ENCODE measurements around the gene MT1B. TPM values are rescaled to one million over a fixed set of nuclear protein-coding genes. Genes with fewer than 3 reads are reported as not detected.

MT1B gene
- total and polyA plus RNA-seq, 2 of the 13 experiments (the other 11 are each of a cell fraction or from before 2014, with no cell fraction given), result 0.89 TPM; not detected in 1

GRCh38 chr16:56607109-56607618 is 44.5 kb upstream of the MT1B start:
- BruUV-seq (replicated peaks), result no TSS peak
- FAIRE-seq, result no peak
- TF ChIP-seq ZNF704 (CRISPR knock-in tag; IDR thresholded peaks at IDR 0.05; ENCODE audit: borderline replicate concordance) (0 out of 2 replicates have a peak, but pooled peaks have one; percentile 32), SPEN (CRISPR knock-in tag; IDR thresholded peaks at IDR 0.05; ENCODE audit: low read depth) (no peak; the same call in 1 of the 2 replicates), CREB3 (CRISPR knock-in tag; IDR thresholded peaks at IDR 0.05) (0 out of 2 replicates have a peak, but pooled peaks have one; percentile 69), ZNF552 (CRISPR knock-in tag; IDR thresholded peaks at IDR 0.05; ENCODE audit: borderline replicate concordance) (no peak; the same call in 1 of the 2 replicates), ZNF674 (CRISPR knock-in tag; IDR thresholded peaks at IDR 0.05; ENCODE audit: low read depth) (no peak), ARNTL (CRISPR knock-in tag; IDR thresholded peaks at IDR 0.05) (no peak; the same call in 1 of the 2 replicates), DBP (CRISPR knock-in tag; IDR thresholded peaks at IDR 0.05; ENCODE audit: not compliant biosample characterization) (peak; percentile 13), ZNF772 (CRISPR knock-in tag; IDR thresholded peaks at IDR 0.05) (peak; percentile 77; the same call in 1 of the 2 replicates), KLF12 (CRISPR knock-in tag; IDR thresholded peaks at IDR 0.05; ENCODE audit: borderline replicate concordance) (no peak), NFYB (CRISPR knock-in tag; IDR thresholded peaks at IDR 0.05) (no peak)
- TF ChIP-seq, protein P1, sequence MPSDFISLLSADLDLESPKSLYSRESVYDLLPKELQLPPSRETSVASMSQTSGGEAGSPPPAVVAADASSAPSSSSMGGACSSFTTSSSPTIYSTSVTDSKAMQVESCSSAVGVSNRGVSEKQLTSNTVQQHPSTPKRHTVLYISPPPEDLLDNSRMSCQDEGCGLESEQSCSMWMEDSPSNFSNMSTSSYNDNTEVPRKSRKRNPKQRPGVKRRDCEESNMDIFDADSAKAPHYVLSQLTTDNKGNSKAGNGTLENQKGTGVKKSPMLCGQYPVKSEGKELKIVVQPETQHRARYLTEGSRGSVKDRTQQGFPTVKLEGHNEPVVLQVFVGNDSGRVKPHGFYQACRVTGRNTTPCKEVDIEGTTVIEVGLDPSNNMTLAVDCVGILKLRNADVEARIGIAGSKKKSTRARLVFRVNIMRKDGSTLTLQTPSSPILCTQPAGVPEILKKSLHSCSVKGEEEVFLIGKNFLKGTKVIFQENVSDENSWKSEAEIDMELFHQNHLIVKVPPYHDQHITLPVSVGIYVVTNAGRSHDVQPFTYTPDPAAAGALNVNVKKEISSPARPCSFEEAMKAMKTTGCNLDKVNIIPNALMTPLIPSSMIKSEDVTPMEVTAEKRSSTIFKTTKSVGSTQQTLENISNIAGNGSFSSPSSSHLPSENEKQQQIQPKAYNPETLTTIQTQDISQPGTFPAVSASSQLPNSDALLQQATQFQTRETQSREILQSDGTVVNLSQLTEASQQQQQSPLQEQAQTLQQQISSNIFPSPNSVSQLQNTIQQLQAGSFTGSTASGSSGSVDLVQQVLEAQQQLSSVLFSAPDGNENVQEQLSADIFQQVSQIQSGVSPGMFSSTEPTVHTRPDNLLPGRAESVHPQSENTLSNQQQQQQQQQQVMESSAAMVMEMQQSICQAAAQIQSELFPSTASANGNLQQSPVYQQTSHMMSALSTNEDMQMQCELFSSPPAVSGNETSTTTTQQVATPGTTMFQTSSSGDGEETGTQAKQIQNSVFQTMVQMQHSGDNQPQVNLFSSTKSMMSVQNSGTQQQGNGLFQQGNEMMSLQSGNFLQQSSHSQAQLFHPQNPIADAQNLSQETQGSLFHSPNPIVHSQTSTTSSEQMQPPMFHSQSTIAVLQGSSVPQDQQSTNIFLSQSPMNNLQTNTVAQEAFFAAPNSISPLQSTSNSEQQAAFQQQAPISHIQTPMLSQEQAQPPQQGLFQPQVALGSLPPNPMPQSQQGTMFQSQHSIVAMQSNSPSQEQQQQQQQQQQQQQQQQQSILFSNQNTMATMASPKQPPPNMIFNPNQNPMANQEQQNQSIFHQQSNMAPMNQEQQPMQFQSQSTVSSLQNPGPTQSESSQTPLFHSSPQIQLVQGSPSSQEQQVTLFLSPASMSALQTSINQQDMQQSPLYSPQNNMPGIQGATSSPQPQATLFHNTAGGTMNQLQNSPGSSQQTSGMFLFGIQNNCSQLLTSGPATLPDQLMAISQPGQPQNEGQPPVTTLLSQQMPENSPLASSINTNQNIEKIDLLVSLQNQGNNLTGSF (CRISPR knock-in tag; IDR thresholded peaks at IDR 0.05), result no peak; the same call in 1 of the 2 replicates
- TF ChIP-seq, protein P2, sequence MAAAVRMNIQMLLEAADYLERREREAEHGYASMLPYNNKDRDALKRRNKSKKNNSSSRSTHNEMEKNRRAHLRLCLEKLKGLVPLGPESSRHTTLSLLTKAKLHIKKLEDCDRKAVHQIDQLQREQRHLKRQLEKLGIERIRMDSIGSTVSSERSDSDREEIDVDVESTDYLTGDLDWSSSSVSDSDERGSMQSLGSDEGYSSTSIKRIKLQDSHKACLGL (CRISPR knock-in tag; IDR thresholded peaks at IDR 0.05), result peak; percentile 47; the same call in 1 of the 2 replicates

More at GRCh38 chr16:56607109-56607618, 44.5 kb upstream of the MT1B start:
- intact Hi-C loops (cut with micrococcal nuclease; ENCODE audit: unreplicated experiment), result loop anchor here (1.0 to 10.0 kb wide), 3 partner anchors 48 to 258 kb away; partner anchors contain the start of genes MT1B, MT1F and SLC12A3
- no peaks in the 10 kb centered on the region for H3K9me3 ChIP-seq (ENCODE audit: low read length)
- ChIA-PET POLR2A (interaction anchor here (0.7 to 3.4 kb wide), 21 partner anchors 11 to 765 kb away, joined by 3 to 39 read pairs (median 4); partner anchors contain the start of genes CX3CL1, HERPUD1, MT1E and MT1G), CTCF (ENCODE audit: low intra/inter-chr PET ratio, low total read pairs) (no interaction called here)
- H3K4me1 ChIP-seq (ENCODE audit: insufficient read depth, low read length), result peaks cover 72% of the 10 kb centered on the region
- peak overlapping the region; percentile 93 for H3K27ac ChIP-seq (ENCODE audit: extremely low read length, insufficient read depth, low read length)
- ATAC-seq (peak; percentile 57), DNase-seq (ENCODE audit: low spot score) (no peak)
- peak overlapping the region; percentile 75 to 84 (median 78) for H3K4me3 ChIP-seq (replicated peaks in 1 of 3; ENCODE audit: insufficient read depth in 1 of 3, low read depth in 2 of 3, low read length in 3 of 3)
- no peaks in the 10 kb centered on the region for H3K79me2 ChIP-seq (ENCODE audit: insufficient read depth, low read length)
- H3K4me2 ChIP-seq (ENCODE audit: low read depth, low read length), result peak overlapping the region; percentile 91
- H2AFZ ChIP-seq (ENCODE audit: low read length), result no peak overlapping the region
- peaks cover 0 to under 1% of the 10 kb centered on the region in 2 experiments; a peak in 1 of 5 replicates for H3K27me3 ChIP-seq (ENCODE audit: control insufficient read depth in 1 of 2, insufficient read depth in 2 of 2, low read length in 2 of 2)
- H3K36me3 ChIP-seq (replicated peaks in 1 of 2; ENCODE audit: control insufficient read depth in 1 of 2, insufficient read depth in 2 of 2, low read length in 2 of 2), result no peaks in the 10 kb centered on the region
- peak overlapping the region; percentile 79 for H3K9ac ChIP-seq (ENCODE audit: insufficient read depth, low read depth, low read length)
- in situ Hi-C loops (cut with HindIII; ENCODE audit: extremely low pct_ligation_motif_present, low pct_unique_long_range_greater_than_20kb), result no loop called here
- H4K20me1 ChIP-seq (ENCODE audit: insufficient read depth, low read length), result no peaks in the 10 kb centered on the region
- 4% methylated on average over 14 of the region's 14 CpGs for WGBS (ENCODE audit: low lambda C conversion rate)
